Keratinocyte (primary cell): ENCODE results near the gene TOLLIP.

Experiments
- CTCF ChIP-seq, 3 experiments: IDR thresholded peaks in 1 of 3; conservative IDR thresholded peaks in 1 of 3; optimal IDR thresholded peaks in 1 of 3; 2 replicates in 2 of 3; 3 replicates in 1 of 3; pipeline versions ENCODE3 to v1.5.1; 2011; ENCODE audit warnings: low read length in 3 of 3, mild to moderate bottlenecking in 3 of 3, moderate library complexity in 2 of 3, control low read depth in 1 of 3, inconsistent platforms in 1 of 3; ENCODE audit not compliant: insufficient read depth in 2 of 3; ENCODE audit errors: extremely low read depth in 1 of 3
- EZH2 ChIP-seq: IDR thresholded peaks from one replicate; pipeline ENCODE4 v1.6.1; 2012; ENCODE audit warnings: inconsistent platforms, mild to moderate bottlenecking, low read length, moderate library complexity

DNA sequence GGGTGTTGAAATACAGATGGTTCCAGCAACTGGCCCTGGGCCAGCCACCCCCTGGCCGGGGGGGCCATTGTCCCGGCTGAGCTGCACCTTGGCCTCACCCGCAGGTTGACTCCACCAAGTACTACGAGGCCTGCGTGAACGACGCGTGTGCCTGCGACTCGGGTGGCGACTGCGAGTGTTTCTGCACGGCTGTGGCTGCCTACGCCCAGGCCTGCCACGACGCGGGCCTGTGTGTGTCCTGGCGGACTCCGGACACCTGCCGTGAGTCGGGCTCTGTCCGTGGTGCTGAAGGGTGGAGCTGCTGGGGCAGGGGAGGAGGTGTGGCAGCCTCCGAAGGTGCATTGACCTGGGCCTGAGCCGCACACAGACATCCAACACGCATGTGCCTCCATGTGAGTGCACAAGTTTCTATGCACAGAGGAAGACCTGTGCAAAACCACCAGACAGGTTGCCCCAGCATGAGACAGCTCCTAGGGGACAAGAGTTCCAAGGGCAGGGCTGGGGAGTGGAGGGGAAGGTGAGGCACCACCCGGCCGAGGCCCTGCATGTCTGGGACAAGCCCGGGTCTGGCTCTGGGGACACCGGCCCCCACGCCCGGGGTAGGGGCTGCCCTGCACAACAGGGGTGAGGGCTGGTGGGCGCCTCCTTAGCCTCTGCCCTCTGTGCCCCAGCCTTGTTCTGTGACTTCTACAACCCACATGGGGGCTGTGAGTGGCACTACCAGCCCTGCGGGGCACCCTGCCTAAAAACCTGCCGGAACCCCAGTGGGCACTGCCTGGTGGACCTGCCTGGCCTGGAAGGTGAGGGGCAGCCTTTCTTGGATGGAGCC is 70.5 kb downstream of the TOLLIP start:
- TF ChIP-seq CTCF (optimal IDR thresholded peaks at IDR 0.05 in 1 of 3, IDR thresholded peaks at IDR 0.05 in 1 of 3, conservative IDR thresholded peaks at IDR 0.05 in 1 of 3; ENCODE audit: extremely low read depth in 1 of 3, insufficient read depth in 2 of 3, low read length in 3 of 3), result no peak
- TF ChIP-seq EZH2, result no peak
